Brain microvascular endothelial cell (primary cell): ENCODE data around the gene OR5AU1.

Experiments used
- DNase-seq: peaks from one replicate; pipeline ENCODE4 v3.0.0-alpha.2; 2020
- H3K27ac ChIP-seq: fragments of 250-450 bp; sonication (Bioruptor Pico); 2 replicates; pipeline ENCODE4 v1.5.1; 2020; ENCODE audit warnings: mild to moderate bottlenecking, moderate library complexity
- H3K27me3 ChIP-seq: fragments of 250-450 bp; sonication (Bioruptor Pico); replicated peaks from 2 replicates; pipeline ENCODE4 v1.5.1; 2020; ENCODE audit warnings: mild to moderate bottlenecking
- H3K36me3 ChIP-seq: fragments of 250-450 bp; sonication (Bioruptor Pico); replicated peaks from 2 replicates; pipeline ENCODE4 v1.5.1; 2020; ENCODE audit warnings: mild to moderate bottlenecking
- H3K4me3 ChIP-seq: 2 replicates; pipeline ENCODE4 v1.5.1; 2011; ENCODE audit warnings: low read depth, mild to moderate bottlenecking, control low read depth, low read length, moderate library complexity
- in situ Hi-C: cut with HindIII; loops from 2 replicates; pipeline ENCODE4 v1.10.0; 2017; ENCODE audit warnings: low sequenced_read_pairs, low pct_ligation_motif_present
- TF ChIP-seq, protein P1 (sequence below): IDR thresholded peaks from 2 replicates; pipeline ENCODE4 v1.5.1; 2011; ENCODE audit warnings: low read depth, mild to moderate bottlenecking, moderate library complexity, low read length, control low read depth, inconsistent platforms; ENCODE audit errors: missing control alignments

Gene OR5AU1

DNA sequence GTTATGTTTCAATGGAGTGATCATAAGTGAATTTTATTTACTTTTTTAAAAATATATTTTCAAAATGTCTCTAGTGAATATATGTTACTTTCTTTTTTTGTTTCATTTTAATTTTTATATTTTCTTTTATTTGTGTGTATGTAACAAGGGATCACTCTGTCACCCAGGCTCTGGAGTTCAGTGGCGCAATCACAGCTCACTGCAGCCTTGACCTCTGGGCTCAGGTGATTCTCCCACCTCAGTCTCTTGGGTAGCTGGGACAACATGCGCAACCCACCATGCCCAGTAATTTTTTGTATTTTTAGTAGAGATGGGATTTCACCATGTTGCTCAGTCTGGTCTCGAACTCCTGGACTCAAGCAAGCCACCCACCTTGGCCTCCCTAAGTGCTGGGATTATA lies 36.9 kb downstream of the OR5AU1 start:
- Histone ChIP-seq H3K36me3 (no peaks in the 10 kb centered on the region), H3K4me3 (no peak overlapping the region), H3K27me3 (no peaks in the 10 kb centered on the region), H3K27ac (no peak overlapping the region)
- no peak for DNase-seq
- in situ Hi-C loops = no loop called here
- TF ChIP-seq, protein P1, sequence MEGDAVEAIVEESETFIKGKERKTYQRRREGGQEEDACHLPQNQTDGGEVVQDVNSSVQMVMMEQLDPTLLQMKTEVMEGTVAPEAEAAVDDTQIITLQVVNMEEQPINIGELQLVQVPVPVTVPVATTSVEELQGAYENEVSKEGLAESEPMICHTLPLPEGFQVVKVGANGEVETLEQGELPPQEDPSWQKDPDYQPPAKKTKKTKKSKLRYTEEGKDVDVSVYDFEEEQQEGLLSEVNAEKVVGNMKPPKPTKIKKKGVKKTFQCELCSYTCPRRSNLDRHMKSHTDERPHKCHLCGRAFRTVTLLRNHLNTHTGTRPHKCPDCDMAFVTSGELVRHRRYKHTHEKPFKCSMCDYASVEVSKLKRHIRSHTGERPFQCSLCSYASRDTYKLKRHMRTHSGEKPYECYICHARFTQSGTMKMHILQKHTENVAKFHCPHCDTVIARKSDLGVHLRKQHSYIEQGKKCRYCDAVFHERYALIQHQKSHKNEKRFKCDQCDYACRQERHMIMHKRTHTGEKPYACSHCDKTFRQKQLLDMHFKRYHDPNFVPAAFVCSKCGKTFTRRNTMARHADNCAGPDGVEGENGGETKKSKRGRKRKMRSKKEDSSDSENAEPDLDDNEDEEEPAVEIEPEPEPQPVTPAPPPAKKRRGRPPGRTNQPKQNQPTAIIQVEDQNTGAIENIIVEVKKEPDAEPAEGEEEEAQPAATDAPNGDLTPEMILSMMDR = no peak

- H3K4me3 ChIP-seq = no peak overlapping the region
- H3K27me3 ChIP-seq = no peaks in the 10 kb centered on the region
- H3K27ac ChIP-seq = no peak overlapping the region
- in situ Hi-C loops = no loop called here
- TF ChIP-seq, protein P1 = no peak
- no peaks in the 10 kb centered on the region for H3K36me3 ChIP-seq
- no peak for DNase-seq
Observed at GRCh38 chr14:21113369-21113768, 42.5 kb downstream of the OR5AU1 start.

DNA sequence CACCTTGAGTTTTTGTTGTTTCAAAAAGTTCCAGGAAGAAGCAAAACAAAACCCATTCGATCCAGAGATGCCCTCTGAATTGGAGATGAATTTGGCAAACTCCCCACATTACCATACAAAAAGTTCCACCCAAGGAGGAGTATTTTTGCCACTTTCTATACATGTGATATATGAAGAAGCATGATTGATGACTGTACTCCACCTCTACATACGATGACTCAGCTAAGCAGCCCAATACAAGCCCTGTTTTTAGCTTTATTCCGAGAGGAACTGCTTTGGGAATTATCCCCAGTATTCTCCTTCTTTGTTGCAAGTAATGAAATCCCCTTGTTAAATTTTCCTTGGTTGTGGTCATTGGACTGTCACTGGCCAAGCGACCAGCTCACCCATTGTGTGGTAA lies 43.6 kb downstream of the OR5AU1 start:
- in situ Hi-C loops = no loop called here
- H3K27me3 ChIP-seq = no peaks in the 10 kb centered on the region
- H3K36me3 ChIP-seq = no peaks in the 10 kb centered on the region
- DNase-seq = no peak
- TF ChIP-seq, protein P1 = no peak
- H3K4me3 ChIP-seq = no peak overlapping the region
- no peak overlapping the region for H3K27ac ChIP-seq

GRCh38 chr14:21109377-21110138 lies 46.3 kb downstream of the OR5AU1 start:
- TF ChIP-seq, protein P1 = no peak
- Histone ChIP-seq H3K4me3 (no peak overlapping the region), H3K36me3 (no peaks in the 10 kb centered on the region), H3K27me3 (no peaks in the 10 kb centered on the region), H3K27ac (no peak overlapping the region)
- no peak for DNase-seq
- in situ Hi-C loops = no loop called here

DNA sequence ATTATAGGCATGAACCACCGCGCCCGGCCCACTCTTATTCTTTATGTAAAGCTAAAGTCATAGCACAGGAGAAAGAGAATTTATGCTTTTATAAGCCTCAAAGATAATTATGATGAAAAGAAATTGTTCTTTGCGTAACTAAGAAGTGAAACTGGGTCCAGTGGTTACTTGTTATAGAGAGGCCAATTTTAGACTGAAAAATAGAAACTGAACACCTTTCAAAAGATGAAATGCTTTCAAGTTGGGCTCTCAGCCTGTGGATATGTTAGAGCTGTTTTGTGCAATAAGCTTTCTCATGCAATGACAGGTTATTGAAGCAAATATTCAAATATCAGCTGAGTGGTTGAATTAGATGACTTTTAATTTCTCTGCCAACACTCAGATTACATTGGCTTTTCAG lies 47.1 kb downstream of the OR5AU1 start:
- TF ChIP-seq, protein P1 = no peak
- no peak overlapping the region for H3K27ac ChIP-seq
- no peaks in the 10 kb centered on the region for H3K36me3 ChIP-seq
- H3K4me3 ChIP-seq = no peak overlapping the region
- H3K27me3 ChIP-seq = no peaks in the 10 kb centered on the region
- in situ Hi-C loops = no loop called here
- DNase-seq = no peak
